H9 (cell line): Measurements from ENCODE around the gene ATAD1. TPM values are rescaled to one million over a fixed set of nuclear protein-coding genes. Genes with fewer than 3 reads are reported as not detected.
"Not testable (repeated sequence)": the region's sequence is repeated elsewhere in the genome, so short reads cannot be mapped to it uniquely, and the experiment has no call there.

Source experiments
- DNase-seq: peaks from one replicate; pipeline ENCODE4 v3.0.0-alpha.2; 2017
- H2AFZ ChIP-seq: one replicate; pipeline ENCODE4 v1.6.1; 2013; ENCODE audit warnings: mild to moderate bottlenecking, low read length, control low read depth, moderate library complexity
- H2AK5ac ChIP-seq: 2 replicates; pipeline ENCODE4 v1.6.1; 2013; ENCODE audit warnings: low read length, control low read depth, mixed read lengths; ENCODE audit not compliant: insufficient read length
- H2BK120ac ChIP-seq: one replicate; pipeline ENCODE4 v1.6.1; 2013; ENCODE audit warnings: low read depth, mild to moderate bottlenecking, low read length, control low read depth, inconsistent platforms; ENCODE audit not compliant: poor library complexity, severe bottlenecking
- H2BK12ac ChIP-seq: 2 replicates; pipeline ENCODE4 v1.6.1; 2013; ENCODE audit warnings: low read length, control low read depth, mixed read lengths, low read depth; ENCODE audit not compliant: insufficient read length
- H2BK15ac ChIP-seq: 2 replicates; pipeline ENCODE4 v1.6.1; 2013; ENCODE audit warnings: low read depth, low read length, control low read depth
- H2BK20ac ChIP-seq: one replicate; pipeline ENCODE4 v1.6.1; 2013; ENCODE audit warnings: low read depth, mild to moderate bottlenecking, low read length, control low read depth, inconsistent platforms; ENCODE audit not compliant: poor library complexity, severe bottlenecking
- H2BK5ac ChIP-seq: 2 replicates; pipeline ENCODE4 v1.6.1; 2013; ENCODE audit warnings: low read length, control low read depth, mixed read lengths; ENCODE audit not compliant: insufficient read length
- H3K14ac ChIP-seq: 2 replicates; pipeline ENCODE4 v1.6.1; 2013; ENCODE audit warnings: low read length, control low read depth; ENCODE audit not compliant: insufficient read depth
- H3K18ac ChIP-seq: 2 replicates; pipeline ENCODE4 v1.6.1; 2013; ENCODE audit warnings: low read depth, mild to moderate bottlenecking, mixed read lengths, low read length, control low read depth; ENCODE audit not compliant: insufficient read length
- H3K23ac ChIP-seq: 2 replicates; pipeline ENCODE4 v1.6.1; 2013; ENCODE audit warnings: low read length, control low read depth, mixed read lengths, low read depth; ENCODE audit not compliant: insufficient read length
- H3K23me2 ChIP-seq: 2 replicates; pipeline ENCODE4 v1.6.1; 2013; ENCODE audit warnings: low read depth, mild to moderate bottlenecking, mixed read lengths, low read length, control low read depth; ENCODE audit not compliant: insufficient read length, poor library complexity, severe bottlenecking
- H3K27ac ChIP-seq: 2 replicates; pipeline ENCODE4 v1.5.1; 2013; ENCODE audit warnings: low read length, control low read depth, mixed read lengths, low read depth; ENCODE audit not compliant: insufficient read length
- H3K27me3 ChIP-seq: 2 replicates; pipeline ENCODE4 v1.6.1; 2013; ENCODE audit warnings: low read length, control low read depth, inconsistent platforms; ENCODE audit not compliant: insufficient read depth
- H3K4ac ChIP-seq: 2 replicates; pipeline ENCODE4 v1.6.1; 2013; ENCODE audit warnings: low read depth, mild to moderate bottlenecking, control low read depth, inconsistent platforms, low read length, moderate library complexity
- H3K4me1 ChIP-seq: 2 replicates; pipeline ENCODE4 v1.6.1; 2013; ENCODE audit warnings: low read length, control low read depth, inconsistent platforms; ENCODE audit not compliant: insufficient read depth
- H3K4me2 ChIP-seq: 2 replicates; pipeline ENCODE4 v1.6.1; 2013; ENCODE audit warnings: low read length, control low read depth, mixed read lengths; ENCODE audit not compliant: insufficient read length, insufficient read depth
- H3K56ac ChIP-seq: 2 replicates; pipeline ENCODE4 v1.6.1; 2013; ENCODE audit warnings: low read depth, mild to moderate bottlenecking, mixed read lengths, low read length, control low read depth; ENCODE audit not compliant: insufficient read length
- H3K79me1 ChIP-seq: 2 replicates; pipeline ENCODE4 v1.6.1; 2013; ENCODE audit warnings: low read depth, mild to moderate bottlenecking, moderate library complexity, low read length, control low read depth, inconsistent platforms; ENCODE audit not compliant: insufficient read depth, poor library complexity, severe bottlenecking
- H3K79me2 ChIP-seq: 2 replicates; pipeline ENCODE4 v1.6.1; 2013; ENCODE audit warnings: low read length, control low read depth, inconsistent platforms; ENCODE audit not compliant: insufficient read depth
- H3K9ac ChIP-seq: 2 replicates; pipeline ENCODE4 v1.6.1; 2013; ENCODE audit warnings: low read length, control low read depth, mixed read lengths; ENCODE audit not compliant: insufficient read length; ENCODE audit errors: extremely low read depth
- H3K9me3 ChIP-seq: one replicate; pipeline ENCODE4 v1.6.1; 2013; ENCODE audit warnings: low read depth, low read length, inconsistent platforms; ENCODE audit not compliant: control insufficient read depth
- H3T11ph ChIP-seq: one replicate; pipeline ENCODE4 v1.6.1; 2013; ENCODE audit warnings: mild to moderate bottlenecking, low read length, control low read depth, inconsistent platforms
- H4K20me1 ChIP-seq: one replicate; pipeline ENCODE4 v1.6.1; 2013; ENCODE audit not compliant: control insufficient read depth, insufficient read length, insufficient read depth
- H4K5ac ChIP-seq: 2 replicates; pipeline ENCODE4 v1.6.1; 2013; ENCODE audit warnings: low read depth, mild to moderate bottlenecking, mixed read lengths, low read length, control low read depth; ENCODE audit not compliant: insufficient read length
- H4K8ac ChIP-seq: replicated peaks from 2 replicates; pipeline ENCODE4 v1.6.1; 2013; ENCODE audit warnings: low read length, control low read depth, mixed read lengths, low read depth; ENCODE audit not compliant: insufficient read length
- H4K91ac ChIP-seq: 2 replicates; pipeline ENCODE4 v1.6.1; 2013; ENCODE audit warnings: low read depth, mild to moderate bottlenecking, moderate library complexity, mixed read lengths, low read length, control low read depth; ENCODE audit not compliant: insufficient read length
- H3K27ac Mint-ChIP-seq, 3 experiments: 2 replicates in 2 of 3; 3 replicates in 1 of 3; pipeline ENCODE4 v1.8.0; 2020 to 2021; ENCODE audit warnings: mixed read lengths in 3 of 3, mild to moderate bottlenecking in 1 of 3, moderate library complexity in 1 of 3
- H3K27me3 Mint-ChIP-seq: 2 replicates; pipeline ENCODE4 v1.8.0; 2021; ENCODE audit warnings: low read depth, mild to moderate bottlenecking, moderate library complexity, mixed read lengths
- H3K36me3 Mint-ChIP-seq, 3 experiments: 2 replicates in 2 of 3; 3 replicates in 1 of 3; pipeline ENCODE4 v1.8.0; 2020 to 2021; ENCODE audit warnings: low read depth in 3 of 3, mixed read lengths in 3 of 3; ENCODE audit not compliant: insufficient read depth in 1 of 3
- H3K4me1 Mint-ChIP-seq, 2 experiments: 2 replicates each; pipeline ENCODE4 v1.8.0; 2020; ENCODE audit warnings: mixed read lengths in 2 of 2
- H3K4me3 Mint-ChIP-seq, 2 experiments: 2 replicates in 1 of 2; 3 replicates in 1 of 2; pipeline ENCODE4 v1.8.0; 2020 to 2021; ENCODE audit warnings: mild to moderate bottlenecking in 2 of 2, mixed read lengths in 2 of 2, moderate library complexity in 1 of 2
- H3K9me3 Mint-ChIP-seq, 2 experiments: 2 replicates in 1 of 2; 3 replicates in 1 of 2; pipeline ENCODE4 v1.8.0; 2020; ENCODE audit warnings: mild to moderate bottlenecking in 2 of 2, mixed read lengths in 2 of 2, moderate library complexity in 1 of 2
- WGBS: extraction: QIAGEN DNeasy Blood & Tissue Kit; methylation state at CpG from one replicate; pipeline ENCODE4 v1.1.7; 2013; ENCODE audit warnings: missing lambda C conversion rate, low lambda C conversion rate, mixed read lengths; ENCODE audit not compliant: insufficient read length; ENCODE audit errors: extremely low coverage; 5-methylcytosine and 5-hydroxymethylcytosine counted together
- total RNA-seq: library from RNA; stranded (reverse); gene quantifications from 2 replicates; pipeline ENCODE4 v1.2.1, GENCODE V29; 2021
- TF ChIP-seq, protein P1 (sequence below): fragments of 200-600 bp; sonication (generic); conservative IDR thresholded peaks from 3 replicates; pipeline ENCODE4 v1.8.0; 2021; ENCODE audit warnings: antibody characterized with exemption, mild to moderate bottlenecking

Gene ATAD1
- total RNA-seq, 1 experiment from 2014 or later = 38.7 TPM

DNA sequence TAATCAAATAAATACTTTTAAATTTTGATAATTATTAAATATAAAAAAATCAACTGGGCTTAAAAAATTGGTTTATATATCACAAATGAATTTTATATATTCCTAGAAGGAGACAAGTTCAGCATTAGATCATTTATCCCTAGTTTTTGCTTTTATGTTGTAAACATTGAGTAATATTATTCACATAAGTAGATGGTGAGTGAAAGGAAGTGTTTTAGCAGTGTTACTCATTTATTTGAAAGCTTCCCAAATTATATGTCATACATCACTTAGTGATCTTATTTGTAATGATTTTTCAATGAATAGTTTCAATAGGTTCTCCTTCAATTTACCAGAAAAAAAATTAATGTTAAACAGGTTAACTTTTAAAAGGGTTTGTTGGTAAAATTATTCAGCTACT, 29.5 kb upstream of the ATAD1 start:
- H2BK5ac ChIP-seq = no peak overlapping the region
- H3K9me3 ChIP-seq = no peaks in the 10 kb centered on the region
- no peak overlapping the region for H3K4me2 ChIP-seq
- no peak overlapping the region for H4K5ac ChIP-seq
- no peaks in the 10 kb centered on the region for H3K36me3 Mint-ChIP-seq
- DNase-seq = no peak
- no peak overlapping the region for H3K27ac ChIP-seq
- H3K23ac ChIP-seq = no peak overlapping the region
- H3K23me2 ChIP-seq = no peaks in the 10 kb centered on the region
- H2BK12ac ChIP-seq = no peak overlapping the region
- H2AK5ac ChIP-seq = no peak overlapping the region
- no peaks in the 10 kb centered on the region for H3K27me3 ChIP-seq
- no peaks in the 10 kb centered on the region for H3K27me3 Mint-ChIP-seq
- H3K4ac ChIP-seq = no peak overlapping the region
- H3K14ac ChIP-seq = no peak overlapping the region
- H2BK15ac ChIP-seq = no peak overlapping the region
- no peak overlapping the region for H3T11ph ChIP-seq
- no peaks in the 10 kb centered on the region for H4K20me1 ChIP-seq
- H4K91ac ChIP-seq = no peak overlapping the region
- peaks cover 8 to 13% of the 10 kb centered on the region in 2 experiments for H3K4me1 Mint-ChIP-seq
- no peak overlapping the region for H3K9ac ChIP-seq
- H3K79me2 ChIP-seq = no peaks in the 10 kb centered on the region
- no peak overlapping the region for H3K18ac ChIP-seq
- H2AFZ ChIP-seq = no peak overlapping the region
- H3K79me1 ChIP-seq = no peaks in the 10 kb centered on the region
- H2BK120ac ChIP-seq = no peak overlapping the region
- H3K9me3 Mint-ChIP-seq = no peaks in the 10 kb centered on the region
- H3K56ac ChIP-seq = no peak overlapping the region
- no peak overlapping the region for H3K4me3 Mint-ChIP-seq
- H2BK20ac ChIP-seq = no peak overlapping the region
- H3K4me1 ChIP-seq = no peaks in the 10 kb centered on the region
- H3K27ac Mint-ChIP-seq = no peak overlapping the region
- H4K8ac ChIP-seq = no peak overlapping the region
- TF ChIP-seq, protein P1, sequence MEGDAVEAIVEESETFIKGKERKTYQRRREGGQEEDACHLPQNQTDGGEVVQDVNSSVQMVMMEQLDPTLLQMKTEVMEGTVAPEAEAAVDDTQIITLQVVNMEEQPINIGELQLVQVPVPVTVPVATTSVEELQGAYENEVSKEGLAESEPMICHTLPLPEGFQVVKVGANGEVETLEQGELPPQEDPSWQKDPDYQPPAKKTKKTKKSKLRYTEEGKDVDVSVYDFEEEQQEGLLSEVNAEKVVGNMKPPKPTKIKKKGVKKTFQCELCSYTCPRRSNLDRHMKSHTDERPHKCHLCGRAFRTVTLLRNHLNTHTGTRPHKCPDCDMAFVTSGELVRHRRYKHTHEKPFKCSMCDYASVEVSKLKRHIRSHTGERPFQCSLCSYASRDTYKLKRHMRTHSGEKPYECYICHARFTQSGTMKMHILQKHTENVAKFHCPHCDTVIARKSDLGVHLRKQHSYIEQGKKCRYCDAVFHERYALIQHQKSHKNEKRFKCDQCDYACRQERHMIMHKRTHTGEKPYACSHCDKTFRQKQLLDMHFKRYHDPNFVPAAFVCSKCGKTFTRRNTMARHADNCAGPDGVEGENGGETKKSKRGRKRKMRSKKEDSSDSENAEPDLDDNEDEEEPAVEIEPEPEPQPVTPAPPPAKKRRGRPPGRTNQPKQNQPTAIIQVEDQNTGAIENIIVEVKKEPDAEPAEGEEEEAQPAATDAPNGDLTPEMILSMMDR = no peak

DNA sequence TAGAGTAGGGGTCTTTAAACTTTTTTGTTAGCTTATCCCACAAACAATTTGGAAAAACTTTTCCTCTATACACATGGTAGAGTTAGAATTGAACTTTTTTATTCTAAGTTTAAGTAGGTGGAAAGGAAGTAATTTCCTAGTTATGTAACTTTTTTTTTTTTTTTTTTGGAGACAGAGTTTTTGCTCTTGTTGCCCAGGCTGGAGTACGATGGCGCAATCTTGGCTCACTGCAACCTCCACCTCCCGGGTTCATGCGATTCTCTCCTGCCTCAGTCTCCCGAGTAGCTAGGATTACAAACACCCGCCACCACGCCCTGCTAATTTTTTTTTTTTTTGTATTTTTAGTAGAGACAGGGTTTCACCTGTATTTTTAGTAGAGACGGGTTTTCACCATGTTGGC, 28.7 kb upstream of the ATAD1 start:
- H2BK15ac ChIP-seq, H3K18ac ChIP-seq, H3K9me3 Mint-ChIP-seq, H3K4ac ChIP-seq, H2BK20ac ChIP-seq, H3K4me1 ChIP-seq, H3K4me3 Mint-ChIP-seq, H2BK12ac ChIP-seq, H3K56ac ChIP-seq, H3K9me3 ChIP-seq, H3K79me2 ChIP-seq, H4K8ac ChIP-seq, DNase-seq, H3T11ph ChIP-seq, H3K79me1 ChIP-seq, H2AK5ac ChIP-seq, H3K36me3 Mint-ChIP-seq, H3K4me2 ChIP-seq, H3K27me3 Mint-ChIP-seq, H3K27ac Mint-ChIP-seq, H3K14ac ChIP-seq, H3K23ac ChIP-seq, H2BK5ac ChIP-seq, H3K27me3 ChIP-seq, H4K5ac ChIP-seq, H3K23me2 ChIP-seq, H4K20me1 ChIP-seq, H2AFZ ChIP-seq, H2BK120ac ChIP-seq, H4K91ac ChIP-seq, H3K9ac ChIP-seq, H3K27ac ChIP-seq: not testable (repeated sequence)
- WGBS = no CpG with 5 or more reads among the region's 8 CpGs
- peaks cover 8 to 13% of the 10 kb centered on the region in 2 experiments for H3K4me1 Mint-ChIP-seq
